CD4-positive, alpha-beta T cell treated with Interleukin-17A for 4 hours (primary cell): Measurements from ENCODE around the gene RAB32.
"Not testable (repeated sequence)": the region's sequence is repeated elsewhere in the genome, so short reads cannot be mapped to it uniquely, and the experiment has no call there.

Experiments used
- DNase-seq: peaks from one replicate; pipeline ENCODE4 v3.0.0-alpha.2; 2020; ENCODE audit warnings: mixed read lengths

The RAB32 gene

GRCh38 chr6:146543211-146543939 is at the start of gene RAB32:
Gene RAB32 (plus strand): TSS chr6:146543833. CDS start chr6:146543872, 39 bp downstream.
- peak; percentile 15 for DNase-seq

DNA sequence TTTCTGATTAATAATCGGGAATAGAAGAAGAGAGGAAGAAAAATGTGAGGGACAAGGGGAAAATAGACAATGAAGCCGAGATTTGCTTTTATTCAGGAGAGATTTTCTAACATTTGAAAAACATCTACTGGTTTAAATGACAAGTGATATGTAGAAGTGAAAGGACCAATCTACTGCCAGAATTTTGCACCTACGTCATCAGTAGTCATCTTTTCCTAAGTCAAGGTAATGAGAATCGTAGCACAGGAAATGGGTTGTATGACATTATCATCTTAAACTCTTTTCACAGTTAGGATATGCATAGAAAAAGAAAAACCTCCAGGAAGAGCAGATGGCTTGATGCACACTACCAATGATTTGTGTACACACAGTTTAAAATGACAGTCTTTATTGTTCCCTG is 45.3 kb upstream of the RAB32 start:
- no peak for DNase-seq

DNA sequence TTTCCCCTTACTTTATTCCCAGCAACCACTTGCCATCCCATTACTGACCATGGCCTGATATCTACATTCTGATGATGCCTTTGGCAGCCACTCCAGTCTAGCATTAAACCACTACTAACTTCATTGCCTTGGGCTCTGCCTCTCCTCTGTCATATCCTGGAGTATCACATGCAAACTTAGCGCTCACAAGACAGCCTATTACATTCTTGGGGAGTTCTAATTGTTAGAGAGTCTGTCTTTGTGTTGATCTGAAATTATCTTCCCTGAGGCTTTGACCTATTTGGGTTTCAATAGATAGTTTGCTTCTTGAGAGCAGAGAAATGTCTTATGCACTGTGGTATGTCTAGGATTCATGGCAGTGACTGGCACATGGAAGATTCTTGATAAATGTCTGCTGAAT is 40.5 kb upstream of the RAB32 start:
- DNase-seq = no peak

GRCh38 chr6:146515212-146515611 is 28.4 kb upstream of the RAB32 start:
- DNase-seq = no peak

GRCh38 chr6:146526192-146526591 is 17.4 kb upstream of the RAB32 start:
- no peak for DNase-seq

DNA sequence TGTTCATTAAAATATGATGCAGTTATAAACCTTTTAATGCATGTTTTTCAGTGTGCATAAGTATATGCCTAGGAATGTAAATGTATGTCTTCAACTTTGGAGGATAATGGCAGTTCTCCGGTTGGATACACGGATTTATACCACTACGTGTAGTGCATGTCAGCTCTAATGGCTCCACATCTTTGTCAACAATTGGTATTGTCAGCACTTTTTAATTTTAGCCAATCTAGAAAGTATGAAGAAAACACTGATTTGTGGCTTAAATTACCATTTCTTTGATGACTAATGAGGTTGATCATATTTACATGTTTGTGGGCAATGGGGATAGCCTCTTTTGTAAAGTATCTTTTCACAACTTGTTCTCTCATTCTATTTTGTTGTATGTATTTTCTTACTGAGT is 10.9 kb upstream of the RAB32 start:
- no peak for DNase-seq

GRCh38 chr6:146542881-146543210 is 787 bp upstream of the RAB32 start:
- DNase-seq = no peak

- DNase-seq = no peak
Measured at GRCh38 chr6:146543940-146544615, 445 bp downstream of the RAB32 start.

DNA sequence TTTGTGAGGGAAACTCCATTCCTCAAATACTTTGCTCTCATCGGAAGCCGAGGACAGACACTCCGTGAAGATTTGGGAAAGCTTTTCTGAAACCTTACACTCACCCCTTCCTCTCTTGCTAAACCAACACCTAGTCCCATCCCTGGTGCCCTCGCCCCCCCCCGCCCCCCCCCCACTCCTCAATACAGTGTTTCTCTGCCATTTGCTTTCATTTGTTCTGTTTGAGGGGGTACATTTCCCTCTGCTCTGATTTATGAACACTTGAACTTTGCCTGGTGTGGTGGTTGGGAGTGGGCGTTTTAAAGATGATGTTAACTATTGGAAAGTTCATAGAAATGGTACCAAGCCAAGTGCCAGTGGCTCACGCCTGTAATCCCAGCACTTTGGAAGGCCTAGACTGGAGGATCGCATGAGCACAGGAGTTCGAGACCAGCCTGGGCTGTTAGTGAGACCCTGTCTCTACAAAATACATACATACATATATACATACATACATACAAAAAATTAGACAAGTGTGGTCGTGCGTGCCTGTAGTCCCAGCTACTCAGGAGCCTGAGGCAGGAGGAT is 1.1 kb downstream of the RAB32 start:
- DNase-seq = no peak

GRCh38 chr6:146545581-146545980 is 1.9 kb downstream of the RAB32 start:
- no peak for DNase-seq

- no peak for DNase-seq
Measured at GRCh38 chr6:146546443-146547043, 2.9 kb downstream of the RAB32 start.

DNA sequence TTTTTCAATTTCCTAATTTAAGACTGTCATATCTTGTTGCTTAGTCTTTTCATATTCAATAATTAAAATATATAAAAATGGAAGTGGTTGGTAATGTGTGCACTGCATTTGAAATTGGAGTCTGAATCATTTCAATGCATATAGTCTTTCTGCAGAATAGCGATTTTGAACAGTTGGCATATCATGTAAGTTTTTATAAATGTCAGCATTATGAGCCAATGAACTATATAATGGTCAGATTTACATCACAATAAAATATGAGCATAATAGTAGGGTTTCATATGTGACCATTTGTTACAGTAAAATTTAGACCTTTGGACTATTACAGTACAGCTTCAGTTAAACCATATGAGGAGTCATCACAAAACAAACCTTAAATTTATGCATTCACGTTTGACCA is 4.3 kb downstream of the RAB32 start:
- no peak for DNase-seq

- no peak for DNase-seq
Measured at GRCh38 chr6:146548898-146549374, 5.3 kb downstream of the RAB32 start.

DNA sequence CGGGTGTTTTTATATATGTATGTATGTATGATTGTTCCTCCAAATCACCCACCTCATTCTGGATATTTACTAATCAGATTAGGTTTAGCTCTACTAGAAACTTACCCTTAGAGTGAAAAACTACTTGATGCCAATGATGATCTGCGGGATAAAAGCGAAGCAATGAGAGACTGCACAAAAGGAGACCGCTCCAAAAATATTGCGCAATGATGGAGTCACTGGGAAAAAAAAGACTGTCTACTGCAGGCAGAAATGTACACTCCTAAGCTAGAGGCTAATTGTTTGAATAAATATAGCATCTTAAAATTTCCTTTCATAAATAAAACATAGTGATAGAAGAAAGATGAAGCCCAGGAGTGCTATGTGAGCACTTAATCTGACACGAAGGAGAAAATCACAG is 7.3 kb downstream of the RAB32 start:
- no peak for DNase-seq

DNA sequence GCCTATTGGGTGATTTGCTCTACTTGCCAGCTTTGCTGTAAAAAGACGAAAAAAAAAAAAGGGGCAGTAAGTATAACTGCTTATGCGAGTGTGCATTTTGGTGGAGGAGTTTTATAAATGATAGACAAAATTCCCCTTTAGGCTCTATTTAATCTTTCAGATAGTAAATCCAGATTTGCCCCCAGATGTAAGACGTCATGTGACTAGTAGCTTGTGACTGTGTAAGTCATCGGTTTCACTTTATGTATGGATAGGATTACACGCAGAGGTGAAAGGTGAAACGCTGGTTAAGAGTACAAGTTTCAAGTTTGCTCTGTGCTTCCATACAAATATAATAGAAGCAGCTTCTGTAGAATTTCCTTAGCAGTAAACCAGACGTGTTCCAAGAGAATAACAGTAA is 7.9 kb downstream of the RAB32 start:
- no peak for DNase-seq

- DNase-seq = no peak
Measured at GRCh38 chr6:146553377-146554135, 9.9 kb downstream of the RAB32 start.

GRCh38 chr6:146560607-146561006 is 17.0 kb downstream of the RAB32 start:
- DNase-seq = no peak

- DNase-seq = not testable (repeated sequence)
Measured at GRCh38 chr6:146566661-146567060, 23.0 kb downstream of the RAB32 start.

- not testable (repeated sequence) for DNase-seq
Measured at GRCh38 chr6:146568619-146569018, 25.0 kb downstream of the RAB32 start.

DNA sequence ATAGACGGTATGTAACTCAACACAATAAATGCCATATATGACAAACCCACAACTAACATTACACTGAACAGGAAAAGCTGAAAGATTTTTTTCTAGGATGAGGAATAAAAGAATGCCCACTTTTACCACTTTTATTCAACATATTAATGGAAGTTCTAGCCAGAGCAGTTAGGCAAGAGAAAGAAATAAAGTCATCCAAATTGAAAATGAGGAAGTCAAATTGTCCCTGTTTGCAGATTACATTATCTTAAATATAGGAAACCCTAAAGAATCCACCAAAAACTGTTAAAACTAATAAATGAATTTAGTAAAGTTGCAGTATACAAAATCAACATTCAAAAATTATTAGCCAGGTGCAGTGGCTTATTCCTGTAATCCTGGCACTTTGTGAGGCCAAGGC is 30.6 kb downstream of the RAB32 start:
- DNase-seq = no peak

- DNase-seq = no peak
Measured at GRCh38 chr6:146578054-146578453, 34.4 kb downstream of the RAB32 start.

- DNase-seq = no peak
Measured at GRCh38 chr6:146581968-146582367, 38.3 kb downstream of the RAB32 start.

- no peak for DNase-seq
Measured at GRCh38 chr6:146582857-146583256, 39.2 kb downstream of the RAB32 start.
